Stomach (tissue), 4 donors: ENCODE results near the gene PKN3.

Experiments
- CTCF ChIP-seq, 7 experiments: fragments of 450-650 bp in 4 of 7; fragments of 200-600 bp in 3 of 7; sonication (generic) in 3 of 7; IDR thresholded peaks; one replicate each; pipeline ENCODE4 v1.5.1; 2016 to 2019; ENCODE audit warnings: antibody characterized with exemption in 7 of 7, control low read depth in 2 of 7, mild to moderate bottlenecking in 1 of 7
- POLR2A ChIP-seq, 4 donors: fragments of 450-650 bp; IDR thresholded peaks; one replicate each; pipeline ENCODE4 v1.6.1; 2016; ENCODE audit warnings: antibody characterized with exemption in 4 of 4, control low read depth in 2 of 4, mild to moderate bottlenecking in 1 of 4, moderate library complexity in 1 of 4
- POLR2AphosphoS5 ChIP-seq, 3 donors: sonication (generic); formaldehyde crosslinking; IDR thresholded peaks; one replicate each; pipeline ENCODE4 v1.6.1; 2016; ENCODE audit warnings: antibody characterized with exemption in 3 of 3

- no peak for TF ChIP-seq POLR2AphosphoS5 (IDR thresholded peaks at IDR 0.05)
- no peak for TF ChIP-seq CTCF (IDR thresholded peaks at IDR 0.05)
- no peak for TF ChIP-seq POLR2A (IDR thresholded peaks at IDR 0.05)
Observed at GRCh38 chr9:128765499-128765898, 63.2 kb downstream of the PKN3 start.
